Neural crest cell (in vitro differentiated cells): Measurements from ENCODE around the gene RTL10. TPM values are rescaled to one million over a fixed set of nuclear protein-coding genes. Genes with fewer than 3 reads are reported as not detected.

Experiments used
- DNase-seq: peaks from one replicate; pipeline ENCODE4 v3.0.0; 2021; ENCODE audit warnings: low read depth, mixed read lengths, low spot score
- H3K27ac Mint-ChIP-seq: one replicate; pipeline ENCODE4 v1.8.0; 2021; ENCODE audit warnings: mild to moderate bottlenecking, mixed read lengths; ENCODE audit not compliant: unreplicated experiment
- H3K27me3 Mint-ChIP-seq: 2 replicates; pipeline ENCODE4 v1.8.0; 2021; ENCODE audit warnings: low read depth, mild to moderate bottlenecking, mixed read lengths
- H3K36me3 Mint-ChIP-seq: 2 replicates; pipeline ENCODE4 v1.8.0; 2021; ENCODE audit warnings: low read depth, mild to moderate bottlenecking, mixed read lengths
- H3K4me1 Mint-ChIP-seq: 2 replicates; pipeline ENCODE4 v1.8.0; 2021; ENCODE audit warnings: mixed read lengths
- H3K4me3 Mint-ChIP-seq: one replicate; pipeline ENCODE4 v1.8.0; 2021; ENCODE audit warnings: mild to moderate bottlenecking, mixed read lengths
- H3K9me3 Mint-ChIP-seq: 2 replicates; pipeline ENCODE4 v1.8.0; 2021; ENCODE audit warnings: mixed read lengths
- CTCF ChIP-seq: fragments of 200-600 bp; sonication (generic); conservative IDR thresholded peaks from 2 replicates; pipeline ENCODE4 v1.5.0; 2021; ENCODE audit warnings: antibody characterized with exemption, mild to moderate bottlenecking
- total RNA-seq: library from RNA; stranded (reverse); gene quantifications from 2 replicates; pipeline ENCODE4 v1.2.1, GENCODE V29; 2021

Gene RTL10
- total RNA-seq, 1 donor from 2014 or later: 28.1 TPM

- no peaks in the 10 kb centered on the region for H3K9me3 Mint-ChIP-seq
- H3K4me1 Mint-ChIP-seq: peaks cover 24% of the 10 kb centered on the region
- no peaks in the 10 kb centered on the region for H3K36me3 Mint-ChIP-seq
- no peak overlapping the region for H3K27ac Mint-ChIP-seq
- no peak for DNase-seq
- no peak for TF ChIP-seq CTCF
- H3K27me3 Mint-ChIP-seq: no peaks in the 10 kb centered on the region
- no peak overlapping the region for H3K4me3 Mint-ChIP-seq
These were observed 24.0 kb upstream of the RTL10 start for GRCh38 chr22:19878461-19879245.

GRCh38 chr22:19877626-19878339, 23.1 kb upstream of the RTL10 start:
- no peak for TF ChIP-seq CTCF
- Mint-ChIP-seq H3K4me1 (peaks cover 24% of the 10 kb centered on the region), H3K27ac (no peak overlapping the region), H3K4me3 (no peak overlapping the region), H3K9me3 (no peaks in the 10 kb centered on the region), H3K36me3 (no peaks in the 10 kb centered on the region), H3K27me3 (no peaks in the 10 kb centered on the region)
- DNase-seq: no peak

- Mint-ChIP-seq H3K4me3 (no peak overlapping the region), H3K36me3 (no peaks in the 10 kb centered on the region), H3K27ac (no peak overlapping the region), H3K9me3 (no peaks in the 10 kb centered on the region), H3K27me3 (no peaks in the 10 kb centered on the region), H3K4me1 (peaks cover 24% of the 10 kb centered on the region)
- no peak for DNase-seq
- TF ChIP-seq CTCF: no peak
These were observed 22.4 kb upstream of the RTL10 start for GRCh38 chr22:19876941-19877625.

- Mint-ChIP-seq H3K4me3 (no peak overlapping the region), H3K9me3 (no peaks in the 10 kb centered on the region), H3K4me1 (peaks cover 18% of the 10 kb centered on the region), H3K36me3 (no peaks in the 10 kb centered on the region), H3K27me3 (no peaks in the 10 kb centered on the region), H3K27ac (no peak overlapping the region)
- no peak for DNase-seq
- no peak for TF ChIP-seq CTCF
These were observed 21.8 kb upstream of the RTL10 start for GRCh38 chr22:19876314-19876940.

GRCh38 chr22:19875531-19876313, 21.0 kb upstream of the RTL10 start:
- DNase-seq: no peak
- H3K36me3 Mint-ChIP-seq: no peaks in the 10 kb centered on the region
- peaks cover 11% of the 10 kb centered on the region for H3K4me1 Mint-ChIP-seq
- no peak overlapping the region for H3K4me3 Mint-ChIP-seq
- no peak overlapping the region for H3K27ac Mint-ChIP-seq
- no peaks in the 10 kb centered on the region for H3K9me3 Mint-ChIP-seq
- TF ChIP-seq CTCF: no peak
- no peaks in the 10 kb centered on the region for H3K27me3 Mint-ChIP-seq
